Stimulated activated naive B cell treated with anti-CD40 and anti-IgM and Interleukin-4, amounts not matched to agents 10 μg/mL and 1 μg/mL and 100 μg/mL, for 72 hours (primary cell): ENCODE results near the gene ATP7B.

ENCODE experiments used
- ATAC-seq, 2 donors: fragments of 150-1000 bp; cut with Tn5 transposase; replicated peaks; 2 replicates each; pipeline ENCODE4 v1.10.0; 2021; ENCODE audit warnings: moderate library complexity in 1 of 2
- DNase-seq: peaks from one replicate; pipeline ENCODE4 v3.0.0; 2021
- H3K27ac Mint-ChIP-seq: one replicate; pipeline ENCODE4 v1.8.0; 2022; ENCODE audit warnings: mild to moderate bottlenecking, mixed read lengths
- H3K27me3 Mint-ChIP-seq, 2 donors: one replicate each; pipeline ENCODE4 v1.8.0; 2022; ENCODE audit warnings: mixed read lengths in 2 of 2
- H3K36me3 Mint-ChIP-seq, 2 donors: one replicate each; pipeline ENCODE4 v1.8.0; 2022; ENCODE audit warnings: mixed read lengths in 2 of 2, mild to moderate bottlenecking in 1 of 2
- H3K4me1 Mint-ChIP-seq, 2 donors: one replicate each; pipeline ENCODE4 v1.8.0; 2022; ENCODE audit warnings: mixed read lengths in 2 of 2, mild to moderate bottlenecking in 1 of 2
- H3K4me3 Mint-ChIP-seq, 2 donors: one replicate each; pipeline ENCODE4 v1.8.0; 2022; ENCODE audit warnings: mild to moderate bottlenecking in 2 of 2, mixed read lengths in 2 of 2, moderate library complexity in 1 of 2
- H3K9me3 Mint-ChIP-seq, 2 donors: one replicate each; pipeline ENCODE4 v1.8.0; 2022; ENCODE audit warnings: mixed read lengths in 2 of 2, mild to moderate bottlenecking in 1 of 2

The ATP7B gene

GRCh38 chr13:51957377-51958216, 53.7 kb downstream of the ATP7B start:
- Mint-ChIP-seq H3K27me3 (peaks cover 0 to 7% of the 10 kb centered on the region in 2 donors), H3K4me3 (no peak overlapping the region), H3K36me3 (no peaks in the 10 kb centered on the region), H3K9me3 (no peaks in the 10 kb centered on the region), H3K27ac (peak overlapping the region; percentile 52), H3K4me1 (peaks cover 13 to 15% of the 10 kb centered on the region in 2 donors)
- ATAC-seq (peak in 1 of 2 donors; percentile 16), DNase-seq (no peak)

- H3K36me3 Mint-ChIP-seq, result no peaks in the 10 kb centered on the region
- no peak overlapping the region for H3K27ac Mint-ChIP-seq
- peaks cover 13 to 15% of the 10 kb centered on the region in 2 donors for H3K4me1 Mint-ChIP-seq
- ATAC-seq (no peak), DNase-seq (no peak)
- H3K9me3 Mint-ChIP-seq, result no peaks in the 10 kb centered on the region
- H3K4me3 Mint-ChIP-seq, result no peak overlapping the region
- H3K27me3 Mint-ChIP-seq, result peaks cover 0 to 5% of the 10 kb centered on the region in 2 donors
These were observed 54.5 kb downstream of the ATP7B start for GRCh38 chr13:51956717-51957116.

DNA sequence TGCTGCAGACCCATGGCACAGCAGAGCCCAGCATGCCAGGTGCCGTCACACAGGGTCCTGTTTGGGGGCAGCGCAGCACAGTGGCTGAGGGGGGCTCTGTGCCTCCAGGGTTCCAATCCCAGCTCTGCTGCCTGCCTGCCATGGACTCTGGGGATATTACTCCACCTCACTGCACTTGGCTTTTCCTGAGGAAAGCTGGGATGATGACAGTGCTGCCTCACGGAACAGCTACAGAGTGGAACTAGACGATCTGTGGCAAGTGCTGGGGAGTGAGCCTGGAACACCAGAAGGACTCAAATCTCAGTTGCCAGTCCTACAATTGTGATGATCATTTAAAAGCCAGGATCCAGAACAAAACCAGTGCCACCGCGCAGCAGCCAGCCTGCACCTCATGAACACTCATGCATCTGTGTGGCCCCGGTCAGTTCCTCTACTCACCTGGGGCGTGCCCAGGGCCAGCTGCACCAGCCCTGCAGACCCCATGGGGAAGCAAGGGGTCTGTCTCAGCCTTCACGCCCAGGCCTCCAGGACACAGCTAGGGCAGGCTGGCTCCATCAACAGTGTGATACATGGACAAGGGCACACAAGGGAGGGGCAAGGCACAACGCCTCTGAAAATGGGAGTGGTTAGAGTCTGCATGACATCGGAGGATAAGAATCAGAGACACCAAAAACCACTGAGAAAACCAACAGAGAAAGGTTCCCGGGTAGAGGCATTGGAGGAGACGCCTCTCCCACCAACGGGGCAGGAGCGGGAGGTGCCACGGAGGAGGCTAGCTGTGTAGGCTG, 55.2 kb downstream of the ATP7B start:
- H3K27me3 Mint-ChIP-seq, result peaks cover 1 to 8% of the 10 kb centered on the region in 2 donors
- H3K4me1 Mint-ChIP-seq, result peaks cover 11 to 15% of the 10 kb centered on the region in 2 donors
- ATAC-seq (no peak), DNase-seq (no peak)
- H3K27ac Mint-ChIP-seq, result no peak overlapping the region
- no peaks in the 10 kb centered on the region for H3K9me3 Mint-ChIP-seq
- H3K36me3 Mint-ChIP-seq, result no peaks in the 10 kb centered on the region
- H3K4me3 Mint-ChIP-seq, result no peak overlapping the region

- Mint-ChIP-seq H3K4me1 (peaks cover 11 to 15% of the 10 kb centered on the region in 2 donors), H3K27ac (no peak overlapping the region), H3K9me3 (no peaks in the 10 kb centered on the region), H3K27me3 (peaks cover 8% of the 10 kb centered on the region in 2 donors), H3K4me3 (no peak overlapping the region), H3K36me3 (no peaks in the 10 kb centered on the region)
- DNase-seq (no peak), ATAC-seq (no peak)
These were observed 55.9 kb downstream of the ATP7B start for GRCh38 chr13:51955281-51955771.

DNA sequence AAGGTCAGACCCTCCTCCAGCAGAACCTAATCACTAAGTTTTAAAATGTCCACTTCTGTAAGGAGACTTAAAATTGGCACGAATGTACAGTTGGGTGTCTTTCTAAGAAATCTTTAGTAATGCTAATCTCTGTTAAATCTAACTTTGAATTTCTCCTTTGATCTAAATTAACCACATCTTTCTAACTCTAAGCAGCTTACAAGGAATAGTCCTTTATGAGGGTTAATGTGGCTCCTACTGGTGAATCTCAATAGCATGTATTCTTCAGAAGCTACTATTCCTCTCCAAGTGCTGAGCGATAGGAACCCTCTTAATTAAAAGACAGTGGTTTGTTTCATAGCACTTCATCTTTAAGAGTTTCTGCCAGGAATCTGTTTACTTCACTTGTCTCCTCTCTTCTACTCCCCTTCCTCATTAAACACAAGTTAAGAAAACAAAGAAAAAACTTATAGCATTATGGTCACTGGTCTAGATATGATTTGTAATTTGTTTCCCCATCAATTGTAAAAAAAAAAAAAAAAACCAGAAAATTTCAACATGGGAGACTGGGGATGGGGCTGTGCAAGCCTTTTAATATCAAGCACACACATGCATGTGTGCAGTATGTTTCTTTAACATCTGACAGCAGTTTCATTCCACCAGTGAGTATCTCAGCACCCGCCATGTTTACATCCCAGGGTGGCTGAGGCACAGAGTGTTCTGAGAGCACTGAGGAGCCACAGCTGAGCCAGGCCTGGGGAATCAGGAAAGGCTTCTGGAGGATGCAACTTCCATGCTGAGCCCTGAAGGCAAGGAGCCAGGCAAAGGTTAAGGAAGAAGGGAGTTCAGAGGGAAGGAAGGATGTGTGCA, 57.7 kb downstream of the ATP7B start:
- Mint-ChIP-seq H3K27ac (no peak overlapping the region), H3K36me3 (no peaks in the 10 kb centered on the region), H3K27me3 (peaks cover 8% of the 10 kb centered on the region in 2 donors), H3K9me3 (no peaks in the 10 kb centered on the region), H3K4me3 (no peak overlapping the region), H3K4me1 (peaks cover 5 to 7% of the 10 kb centered on the region in 2 donors)
- ATAC-seq (no peak), DNase-seq (no peak)

- H3K9me3 Mint-ChIP-seq, result no peaks in the 10 kb centered on the region
- H3K4me3 Mint-ChIP-seq, result no peak overlapping the region
- peaks cover 8 to 12% of the 10 kb centered on the region in 2 donors for H3K27me3 Mint-ChIP-seq
- ATAC-seq, result no peak
- H3K27ac Mint-ChIP-seq, result no peak overlapping the region
- no peaks in the 10 kb centered on the region for H3K4me1 Mint-ChIP-seq
- no peaks in the 10 kb centered on the region for H3K36me3 Mint-ChIP-seq
- DNase-seq, result no peak
These were observed 60.5 kb downstream of the ATP7B start for GRCh38 chr13:51950722-51951121.

GRCh38 chr13:51946163-51946669, 65.0 kb downstream of the ATP7B start:
- DNase-seq (no peak), ATAC-seq (no peak)
- Mint-ChIP-seq H3K36me3 (no peaks in the 10 kb centered on the region), H3K27me3 (peaks cover 5 to 18% of the 10 kb centered on the region in 2 donors), H3K4me3 (no peak overlapping the region), H3K9me3 (no peaks in the 10 kb centered on the region), H3K4me1 (peaks cover 5 to 9% of the 10 kb centered on the region in 2 donors), H3K27ac (no peak overlapping the region)

- Mint-ChIP-seq H3K36me3 (no peaks in the 10 kb centered on the region), H3K27me3 (peaks cover 5 to 10% of the 10 kb centered on the region in 2 donors), H3K4me1 (peaks cover 5 to 9% of the 10 kb centered on the region in 2 donors), H3K4me3 (no peak overlapping the region), H3K9me3 (no peaks in the 10 kb centered on the region), H3K27ac (peak overlapping the region; percentile 56)
- ATAC-seq (peak; percentile 95 to 98), DNase-seq (peak; percentile 17)
These were observed 66.1 kb downstream of the ATP7B start for GRCh38 chr13:51945149-51945548.

GRCh38 chr13:51944428-51944827, 66.8 kb downstream of the ATP7B start:
- no peak overlapping the region for H3K4me3 Mint-ChIP-seq
- H3K4me1 Mint-ChIP-seq, result peaks cover 5 to 9% of the 10 kb centered on the region in 2 donors
- DNase-seq (no peak), ATAC-seq (no peak)
- no peaks in the 10 kb centered on the region for H3K36me3 Mint-ChIP-seq
- H3K27ac Mint-ChIP-seq, result no peak overlapping the region
- H3K9me3 Mint-ChIP-seq, result no peaks in the 10 kb centered on the region
- peaks cover 5 to 10% of the 10 kb centered on the region in 2 donors for H3K27me3 Mint-ChIP-seq

- no peaks in the 10 kb centered on the region for H3K9me3 Mint-ChIP-seq
- peaks cover 5 to 9% of the 10 kb centered on the region in 2 donors for H3K4me1 Mint-ChIP-seq
- ATAC-seq (no peak), DNase-seq (no peak)
- H3K27me3 Mint-ChIP-seq, result peaks cover 5 to 10% of the 10 kb centered on the region in 2 donors
- H3K27ac Mint-ChIP-seq, result no peak overlapping the region
- H3K36me3 Mint-ChIP-seq, result no peaks in the 10 kb centered on the region
- no peak overlapping the region for H3K4me3 Mint-ChIP-seq
These were observed 67.5 kb downstream of the ATP7B start for GRCh38 chr13:51943721-51944120.

DNA sequence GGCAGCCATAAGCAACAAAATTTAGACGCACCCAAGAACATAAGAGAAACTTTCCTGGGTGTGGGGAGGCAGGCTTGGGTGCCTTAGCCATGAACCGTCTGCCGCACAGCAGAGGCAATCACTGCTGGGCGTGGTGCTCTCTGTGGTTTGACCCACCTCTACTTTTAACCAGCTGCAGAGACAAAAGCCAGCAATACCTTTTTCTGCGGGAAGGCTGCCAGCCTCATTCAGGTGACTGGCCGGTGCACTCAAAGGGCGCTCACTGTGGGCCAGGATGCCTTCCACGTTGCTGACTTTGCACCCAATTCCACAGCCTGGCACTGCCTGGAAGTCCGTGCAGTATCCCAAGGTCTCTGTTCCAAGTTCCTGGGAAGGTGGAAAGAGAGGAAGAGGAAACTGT, 69.1 kb downstream of the ATP7B start:
- Mint-ChIP-seq H3K36me3 (no peaks in the 10 kb centered on the region), H3K9me3 (no peaks in the 10 kb centered on the region), H3K4me3 (no peak overlapping the region), H3K4me1 (peaks cover 5 to 9% of the 10 kb centered on the region in 2 donors), H3K27ac (no peak overlapping the region), H3K27me3 (peaks cover 10 to 11% of the 10 kb centered on the region in 2 donors)
- ATAC-seq (no peak), DNase-seq (no peak)

DNA sequence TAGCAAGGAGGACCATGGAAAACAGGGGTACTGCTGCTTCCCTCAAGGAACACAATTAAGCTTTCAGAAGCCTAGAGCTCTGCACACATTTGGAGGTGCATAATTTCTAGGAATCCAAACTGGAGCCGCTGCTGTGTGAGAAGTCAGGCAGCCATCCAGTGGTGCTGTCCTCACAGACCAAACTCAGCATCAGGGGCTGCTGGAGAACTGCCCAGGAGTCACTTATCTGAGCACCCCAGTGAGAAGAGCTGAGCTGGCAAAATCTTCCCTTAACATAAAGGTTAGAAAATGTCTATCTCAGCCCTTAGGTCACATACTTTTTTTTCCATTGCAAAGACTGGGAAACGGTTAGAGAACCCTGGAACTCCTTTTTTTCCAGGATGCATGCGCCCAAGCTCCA, 72.8 kb downstream of the ATP7B start:
- Mint-ChIP-seq H3K27ac (no peak overlapping the region), H3K4me3 (no peak overlapping the region), H3K27me3 (peaks cover 6% of the 10 kb centered on the region in 2 donors), H3K4me1 (no peaks in the 10 kb centered on the region), H3K9me3 (no peaks in the 10 kb centered on the region), H3K36me3 (no peaks in the 10 kb centered on the region)
- ATAC-seq (no peak), DNase-seq (no peak)

GRCh38 chr13:51937320-51938290, 73.6 kb downstream of the ATP7B start:
- no peak for ATAC-seq
- Mint-ChIP-seq H3K27me3 (peaks cover 6% of the 10 kb centered on the region in 2 donors), H3K36me3 (no peaks in the 10 kb centered on the region), H3K27ac (no peak overlapping the region), H3K9me3 (no peaks in the 10 kb centered on the region), H3K4me1 (no peaks in the 10 kb centered on the region), H3K4me3 (no peak overlapping the region)
- no peak for DNase-seq
